Measurements from ENCODE around the gene PCBP3.

- no peak for TF ChIP-seq CTCF (CRISPR knock-in tag; IDR thresholded peaks at IDR 0.05)
- no peak for TF ChIP-seq ZNF512 (CRISPR knock-in tag; IDR thresholded peaks at IDR 0.05)
- TF ChIP-seq DPF2 (CRISPR knock-in tag; IDR thresholded peaks at IDR 0.05; ENCODE audit: borderline replicate concordance, low read depth) = no peak
- TF ChIP-seq ZNF704 (CRISPR knock-in tag; IDR thresholded peaks at IDR 0.05; ENCODE audit: borderline replicate concordance) = no peak
- no peak for TF ChIP-seq RFX5 (IDR thresholded peaks at IDR 0.05; ENCODE audit: low read depth, low read length)
- TF ChIP-seq EP300 (IDR thresholded peaks at IDR 0.05; ENCODE audit: low read depth in 2 of 2, low read length in 2 of 2) = no peak
- no peak for TF ChIP-seq EP300 (CRISPR knock-in tag; IDR thresholded peaks at IDR 0.05; ENCODE audit: borderline replicate concordance)
- TF ChIP-seq ZNF768 (CRISPR knock-in tag; IDR thresholded peaks at IDR 0.05) = no peak
- no peak for TF ChIP-seq CREB1 (IDR thresholded peaks at IDR 0.05)
- TF ChIP-seq CREB1 (CRISPR knock-in tag; IDR thresholded peaks at IDR 0.05) = no peak
- TF ChIP-seq FOSL1 (CRISPR knock-in tag; IDR thresholded peaks at IDR 0.05; ENCODE audit: borderline replicate concordance) = no peak
- no peak for TF ChIP-seq ZBTB10 (CRISPR knock-in tag; IDR thresholded peaks at IDR 0.05; ENCODE audit: borderline replicate concordance)
- no peak for TF ChIP-seq ZNF629 (CRISPR knock-in tag; conservative IDR thresholded peaks at IDR 0.05)
- TF ChIP-seq ZBTB37 (CRISPR knock-in tag; IDR thresholded peaks at IDR 0.05) = no peak
Observed at GRCh38 chr21:45898028-45898350, 254.5 kb downstream of the PCBP3 start.

Data from HepG2 (cell line).